Natural killer cell (primary cell): Measurements from ENCODE around the gene SEC31A. TPM values are rescaled to one million over a fixed set of nuclear protein-coding genes. Genes with fewer than 3 reads are reported as not detected.
"Not testable (repeated sequence)": the region's sequence is repeated elsewhere in the genome, so short reads cannot be mapped to it uniquely, and the experiment has no call there.

Source experiments
- ATAC-seq, 3 donors: fragments of 150-1000 bp in 2 of 3; fragments of 200-7000 bp in 1 of 3; cut with Tn5 transposase; 1 replicate in 1 of 3; 2 replicates in 2 of 3; pipeline ENCODE4 v1.10.0; 2021; ENCODE audit warnings: mild to moderate bottlenecking in 2 of 3, moderate library complexity in 2 of 3
- DNase-seq, 2 donors: peaks; one replicate each; pipeline versions ENCODE4 v3.0.0 to v3.0.0-alpha.2; 2013 to 2021; ENCODE audit warnings: mixed read lengths in 1 of 2
- H3K27ac ChIP-seq: one replicate; pipeline ENCODE4 v1.5.1; 2013; ENCODE audit warnings: mild to moderate bottlenecking, low read length
- H3K27me3 ChIP-seq: one replicate; pipeline ENCODE4 v1.6.1; 2013; ENCODE audit warnings: low read length; ENCODE audit not compliant: control insufficient read depth, insufficient read depth
- H3K36me3 ChIP-seq: one replicate; pipeline ENCODE4 v1.6.1; 2013; ENCODE audit warnings: low read length; ENCODE audit not compliant: control insufficient read depth, insufficient read depth
- H3K4me1 ChIP-seq: one replicate; pipeline ENCODE4 v1.6.1; 2013; ENCODE audit warnings: low read length; ENCODE audit not compliant: control insufficient read depth, insufficient read depth
- H3K4me3 ChIP-seq: one replicate; pipeline ENCODE4 v1.5.1; 2013; ENCODE audit warnings: low read length
- H3K9me3 ChIP-seq: one replicate; pipeline ENCODE4 v1.6.1; 2013; ENCODE audit warnings: low read length; ENCODE audit not compliant: control insufficient read depth, insufficient read depth
- H3K27ac Mint-ChIP-seq, 2 donors: one replicate each; pipeline ENCODE4 v1.8.0; 2022; ENCODE audit warnings: mild to moderate bottlenecking in 2 of 2, mixed read lengths in 2 of 2, moderate library complexity in 1 of 2
- H3K27me3 Mint-ChIP-seq, 2 donors: one replicate each; pipeline ENCODE4 v1.8.0; 2022; ENCODE audit warnings: low read depth in 2 of 2, mixed read lengths in 2 of 2
- H3K36me3 Mint-ChIP-seq: one replicate; pipeline ENCODE4 v1.8.0; 2022; ENCODE audit warnings: mixed read lengths
- H3K4me1 Mint-ChIP-seq, 2 donors: one replicate each; pipeline ENCODE4 v1.8.0; 2022; ENCODE audit warnings: mixed read lengths in 2 of 2
- H3K4me3 Mint-ChIP-seq: one replicate; pipeline ENCODE4 v1.8.0; 2022; ENCODE audit warnings: mild to moderate bottlenecking, moderate library complexity, mixed read lengths
- H3K9me3 Mint-ChIP-seq, 2 donors: one replicate each; pipeline ENCODE4 v1.8.0; 2022; ENCODE audit warnings: mixed read lengths in 2 of 2
- CTCF ChIP-seq: fragments of 200-600 bp; IDR thresholded peaks from one replicate; pipeline ENCODE4 v1.8.0; 2022; ENCODE audit warnings: antibody characterized with exemption
- WGBS: methylation state at CpG from one replicate; pipeline ENCODE4 v1.1.7; 2013; ENCODE audit warnings: missing lambda C conversion rate; ENCODE audit not compliant: insufficient coverage; 5-methylcytosine and 5-hydroxymethylcytosine counted together
- intact Hi-C: fragments of 100-400 bp; cut with micrococcal nuclease; formaldehyde crosslinking; loops from one replicate; pipeline ENCODE4 v1.14.2; 2022
- total RNA-seq, 4 donors: library from RNA; stranded (reverse); fragments of 120-200 nt in 1 of 4; gene quantifications; one replicate each; pipeline versions ENCODE4 v1.2.3 to v1.2.4, GENCODE V29; 2013 to 2022

SEC31A gene
- total RNA-seq, 3 donors from 2014 or later (not counting 1 experiment from before 2014, with no cell fraction given), result 176 to 183 (median 177) TPM

DNA sequence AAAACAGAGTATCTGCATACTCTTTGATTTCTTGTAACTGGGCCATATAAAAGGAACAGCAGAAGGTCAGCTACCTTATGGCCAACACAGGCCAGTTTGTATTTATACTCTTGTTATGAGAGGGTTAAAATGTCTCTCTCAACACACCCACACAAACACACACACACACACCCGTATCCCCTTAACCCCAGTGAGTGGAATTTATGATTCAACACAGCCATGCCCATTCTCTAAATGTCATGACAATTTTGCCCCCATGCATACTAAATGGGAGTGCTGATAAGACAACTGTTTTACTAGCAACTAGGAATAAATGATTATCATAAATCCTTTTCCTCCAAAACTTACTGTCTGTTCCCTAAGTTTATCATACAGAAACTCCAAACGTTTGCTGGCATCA is 70.3 kb downstream of the SEC31A start:
- no peak overlapping the region for H3K4me3 Mint-ChIP-seq
- no peak overlapping the region for H3K4me3 ChIP-seq
- H3K27me3 Mint-ChIP-seq, result no peaks in the 10 kb centered on the region
- H3K27me3 ChIP-seq, result no peaks in the 10 kb centered on the region
- no peaks in the 10 kb centered on the region for H3K4me1 ChIP-seq
- intact Hi-C loops, result no loop called here
- peaks cover 66% of the 10 kb centered on the region for H3K36me3 ChIP-seq
- no peaks in the 10 kb centered on the region for H3K9me3 ChIP-seq
- no peak overlapping the region for H3K27ac ChIP-seq
- no peak for TF ChIP-seq CTCF
- no peaks in the 10 kb centered on the region for H3K9me3 Mint-ChIP-seq
- no peaks in the 10 kb centered on the region for H3K4me1 Mint-ChIP-seq
- H3K27ac Mint-ChIP-seq, result no peak overlapping the region
- WGBS, result 71% methylated on average over 1 of the region's 2 CpGs
- DNase-seq, result no peak
- no peak for ATAC-seq
- peaks cover 50% of the 10 kb centered on the region for H3K36me3 Mint-ChIP-seq

DNA sequence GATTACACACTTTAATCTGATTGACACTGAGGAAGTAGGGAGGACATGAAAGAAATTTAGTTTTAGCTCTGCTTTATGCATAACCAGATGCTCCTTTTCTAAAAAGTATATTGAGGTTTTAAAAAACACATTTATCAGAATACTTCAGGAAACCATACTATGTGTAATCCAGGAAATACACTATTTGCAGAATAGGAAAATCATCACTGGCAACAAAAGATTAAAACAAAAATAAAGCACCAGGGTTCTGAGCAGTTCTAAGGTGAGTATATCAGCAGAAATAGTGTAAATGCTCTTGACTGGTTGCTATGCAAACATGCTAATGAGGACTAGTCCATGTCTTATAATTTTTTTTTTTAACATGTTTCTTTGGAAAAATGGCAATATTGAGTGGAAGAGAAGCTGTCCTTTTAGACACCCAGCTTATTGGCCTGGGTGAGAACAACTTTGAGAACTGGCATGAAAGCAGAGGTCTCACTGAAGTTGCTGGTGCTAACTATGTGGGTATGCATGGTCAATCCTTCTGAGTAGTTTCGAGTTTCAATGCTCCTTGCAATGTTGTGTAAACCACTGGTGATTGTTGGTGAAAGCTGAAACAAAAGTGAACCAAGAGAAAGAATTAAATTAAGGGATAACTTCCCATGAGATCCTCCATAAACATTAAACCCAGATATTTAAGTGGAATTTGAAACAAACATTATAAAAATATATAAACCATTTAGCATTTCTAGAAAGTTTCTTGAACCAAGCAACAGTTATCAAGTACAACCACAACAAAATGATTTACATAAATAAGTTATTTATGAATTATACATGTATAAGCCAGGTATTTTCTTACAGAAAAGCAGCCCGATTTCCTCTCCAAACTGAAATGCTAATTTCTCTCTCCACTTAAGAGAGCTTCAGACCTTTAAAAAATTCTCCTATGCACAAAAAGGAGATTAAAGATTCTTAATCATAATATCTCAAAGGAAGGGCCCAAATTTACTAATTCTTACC is 72.0 kb downstream of the SEC31A start:
- 88% methylated on average over 2 of the region's 2 CpGs for WGBS
- no peaks in the 10 kb centered on the region for H3K27me3 Mint-ChIP-seq
- intact Hi-C loops, result no loop called here
- TF ChIP-seq CTCF, result no peak
- Histone ChIP-seq H3K36me3 (peaks cover 50% of the 10 kb centered on the region), H3K4me3 (no peak overlapping the region), H3K27ac (no peak overlapping the region), H3K4me1 (no peaks in the 10 kb centered on the region), H3K27me3 (no peaks in the 10 kb centered on the region), H3K9me3 (no peaks in the 10 kb centered on the region)
- no peaks in the 10 kb centered on the region for H3K4me1 Mint-ChIP-seq
- DNase-seq (no peak), ATAC-seq (no peak)
- H3K36me3 Mint-ChIP-seq, result peaks cover 39% of the 10 kb centered on the region
- H3K4me3 Mint-ChIP-seq, result no peak overlapping the region
- no peaks in the 10 kb centered on the region for H3K9me3 Mint-ChIP-seq
- peak overlapping the region in 1 of 2 donors; percentile 59 for H3K27ac Mint-ChIP-seq

- ATAC-seq, H3K4me3 ChIP-seq, DNase-seq, H3K9me3 ChIP-seq, H3K27ac Mint-ChIP-seq, H3K27ac ChIP-seq, H3K4me3 Mint-ChIP-seq, H3K27me3 Mint-ChIP-seq, intact Hi-C loops, H3K4me1 Mint-ChIP-seq, H3K9me3 Mint-ChIP-seq, H3K27me3 ChIP-seq, H3K4me1 ChIP-seq: not testable (repeated sequence)
- WGBS, result over 99% methylated on average over 6 of the region's 6 CpGs
- H3K36me3 Mint-ChIP-seq, result peaks cover 25% of the 10 kb centered on the region
- H3K36me3 ChIP-seq, result peaks cover 31% of the 10 kb centered on the region
Measured at GRCh38 chr4:82816874-82817273, 74.1 kb downstream of the SEC31A start.

GRCh38 chr4:82814034-82814433 is 76.9 kb downstream of the SEC31A start:
- Histone ChIP-seq H3K4me3 (no peak overlapping the region), H3K36me3 (peaks cover 9% of the 10 kb centered on the region), H3K9me3 (no peaks in the 10 kb centered on the region), H3K27me3 (no peaks in the 10 kb centered on the region), H3K27ac (no peak overlapping the region), H3K4me1 (no peaks in the 10 kb centered on the region)
- Mint-ChIP-seq H3K36me3 (peaks cover 7% of the 10 kb centered on the region), H3K27ac (no peak overlapping the region), H3K27me3 (no peaks in the 10 kb centered on the region), H3K4me1 (peaks cover 0 to 6% of the 10 kb centered on the region in 2 donors), H3K9me3 (no peaks in the 10 kb centered on the region), H3K4me3 (no peak overlapping the region)
- DNase-seq (no peak), ATAC-seq (no peak)
- no peak for TF ChIP-seq CTCF
- 91% methylated on average over 1 of the region's 1 CpG for WGBS
- intact Hi-C loops, result no loop called here
